Activated T-helper 1 cell treated with anti-CD3 and anti-CD28 coated beads, Interleukin-12 subunit alpha, Interleukin-12 subunit beta, Interleukin-2, Interleukin-4 antibody, amounts not matched to agents 30 ng/mL and 10 ng/mL and 1 ng/mL, durations not matched to agents 14 hours and 24 hours and 36 hours (primary cell): ENCODE data around the gene MED13. TPM values are rescaled to one million over a fixed set of nuclear protein-coding genes. Genes with fewer than 3 reads are reported as not detected.
A peak's percentile ranks its signal among the peaks of the same experiment; 100 is the strongest.

Source experiments
- DNase-seq: peaks from one replicate; pipeline ENCODE4 v3.0.0; 2021; ENCODE audit warnings: low spot score
- H3K27ac Mint-ChIP-seq: one replicate; pipeline ENCODE4 v1.8.0; 2021; ENCODE audit warnings: mild to moderate bottlenecking, mixed read lengths
- H3K27me3 Mint-ChIP-seq: one replicate; pipeline ENCODE4 v1.8.0; 2022; ENCODE audit warnings: mild to moderate bottlenecking, moderate library complexity, mixed read lengths; ENCODE audit not compliant: insufficient read depth
- H3K36me3 Mint-ChIP-seq: one replicate; pipeline ENCODE4 v1.8.0; 2021; ENCODE audit warnings: low read depth, mixed read lengths
- H3K4me1 Mint-ChIP-seq: one replicate; pipeline ENCODE4 v1.8.0; 2021; ENCODE audit warnings: low read depth, mixed read lengths
- H3K4me3 Mint-ChIP-seq: one replicate; pipeline ENCODE4 v1.8.0; 2021; ENCODE audit warnings: mild to moderate bottlenecking, moderate library complexity, mixed read lengths
- H3K9me3 Mint-ChIP-seq: one replicate; pipeline ENCODE4 v1.8.0; 2021; ENCODE audit warnings: mixed read lengths
- intact Hi-C: fragments of 100-400 bp; cut with micrococcal nuclease; formaldehyde crosslinking; loops from one replicate; pipeline ENCODE4 v1.15.1; 2024
- total RNA-seq: library from RNA; stranded (reverse); gene quantifications from 2 replicates; pipeline ENCODE4 v1.2.3, GENCODE V29; 2022

The MED13 gene
- total RNA-seq, 1 donor from 2014 or later: 69.2 TPM

DNA sequence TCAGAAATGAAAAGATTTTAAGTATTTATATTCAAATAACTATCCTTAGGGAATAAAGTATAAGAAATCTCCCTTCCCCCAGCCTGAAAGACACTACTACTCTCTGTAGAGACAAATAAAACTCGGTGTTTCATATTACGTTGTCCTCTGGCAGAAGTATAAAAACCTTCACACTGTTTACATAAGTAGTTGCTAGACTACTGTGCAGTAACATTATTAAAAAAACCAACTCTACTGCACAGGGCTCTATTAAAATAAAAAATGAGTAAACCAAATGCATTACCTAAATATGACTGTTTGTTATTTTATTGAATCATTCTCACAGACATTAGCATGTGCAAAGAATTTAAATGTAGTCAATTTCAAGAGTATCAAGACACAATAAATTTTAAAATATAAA is 67.4 kb downstream of the MED13 start:
- Mint-ChIP-seq H3K9me3 (no peaks in the 10 kb centered on the region), H3K27me3 (no peaks in the 10 kb centered on the region), H3K4me3 (no peak overlapping the region), H3K4me1 (peaks cover 6% of the 10 kb centered on the region), H3K36me3 (peaks cover 11% of the 10 kb centered on the region), H3K27ac (no peak overlapping the region)
- DNase-seq: no peak
- intact Hi-C loops: loop anchor here (2.0 kb wide), 1 partner anchor 15 kb away; no protein-coding TSS in a partner anchor

DNA sequence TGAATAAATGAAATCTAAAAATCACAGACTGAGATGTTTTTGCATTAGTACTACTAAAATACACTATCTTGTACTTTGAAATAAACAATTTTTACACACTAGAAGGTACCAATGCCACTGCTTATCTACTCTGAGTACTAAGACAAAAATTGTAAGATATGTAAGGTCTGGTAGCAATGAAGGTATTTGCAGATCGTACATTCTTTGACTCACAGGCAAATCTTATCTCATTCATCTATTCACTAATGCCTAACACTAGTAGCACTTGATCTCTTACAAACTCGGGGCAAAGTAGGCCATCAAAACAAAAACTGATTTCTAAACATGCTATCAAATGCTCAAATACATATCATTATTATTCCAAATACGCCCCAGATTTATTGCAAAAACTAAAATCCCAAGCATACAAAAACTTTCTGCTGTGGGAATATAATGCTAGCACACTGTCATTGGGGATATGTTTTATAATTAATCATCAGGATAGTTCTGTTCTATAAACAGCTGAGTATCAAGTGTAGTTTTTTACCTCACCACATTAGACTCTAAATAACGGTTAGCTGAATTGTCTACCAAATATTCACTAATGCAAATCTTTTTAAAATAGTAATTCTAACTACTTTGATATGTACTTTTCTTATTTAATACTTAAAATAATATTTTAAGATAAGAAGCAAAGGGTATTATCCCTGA is 68.0 kb downstream of the MED13 start:
- no peaks in the 10 kb centered on the region for H3K27me3 Mint-ChIP-seq
- H3K4me1 Mint-ChIP-seq: peaks cover 6% of the 10 kb centered on the region
- H3K27ac Mint-ChIP-seq: no peak overlapping the region
- no peak for DNase-seq
- no peaks in the 10 kb centered on the region for H3K9me3 Mint-ChIP-seq
- H3K4me3 Mint-ChIP-seq: no peak overlapping the region
- intact Hi-C loops: loop anchor here (2.0 kb wide), 1 partner anchor 14 kb away; no protein-coding TSS in a partner anchor
- H3K36me3 Mint-ChIP-seq: peaks cover 12% of the 10 kb centered on the region

DNA sequence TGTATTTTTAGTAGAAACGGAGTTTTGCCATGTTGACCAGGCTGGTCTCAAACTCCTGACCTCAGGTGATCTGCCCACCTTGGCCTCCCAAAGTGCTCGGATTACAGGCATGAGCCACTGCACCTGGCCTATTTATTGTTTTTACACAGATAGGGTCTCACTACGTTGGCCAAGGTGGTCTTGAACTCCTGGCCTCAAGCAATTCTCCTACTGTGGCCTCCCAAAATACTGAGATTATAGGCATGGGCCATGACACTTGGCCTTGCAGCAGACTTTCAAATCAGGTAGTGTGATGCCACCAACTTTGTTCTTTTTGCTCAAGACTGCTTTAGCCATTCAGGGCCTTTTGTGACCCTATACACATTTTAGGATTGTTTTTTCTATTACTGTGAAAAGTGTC is 75.6 kb downstream of the MED13 start:
- Mint-ChIP-seq H3K27ac (no peak overlapping the region), H3K27me3 (no peaks in the 10 kb centered on the region), H3K9me3 (no peaks in the 10 kb centered on the region), H3K4me1 (no peaks in the 10 kb centered on the region), H3K4me3 (no peak overlapping the region), H3K36me3 (peaks cover 20% of the 10 kb centered on the region)
- intact Hi-C loops: no loop called here
- no peak for DNase-seq

DNA sequence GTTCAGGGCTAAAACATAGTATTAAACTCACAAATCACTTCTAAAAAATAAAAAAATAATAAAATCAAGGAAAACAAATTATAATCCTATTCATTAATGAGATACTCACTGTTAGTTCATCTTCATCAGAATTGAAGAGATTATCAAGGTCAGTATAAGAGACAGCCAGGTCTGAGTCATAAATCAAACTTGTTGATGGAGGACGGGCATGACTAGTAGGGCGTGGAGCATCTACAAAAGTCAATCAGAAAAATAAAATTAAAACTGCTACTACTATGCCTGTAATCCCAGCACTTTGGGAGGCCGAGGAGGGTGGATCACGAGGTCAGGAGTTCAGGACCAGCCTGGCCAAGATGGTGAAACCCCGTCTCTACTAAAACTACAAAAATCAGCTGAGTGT is 78.2 kb downstream of the MED13 start:
- peaks cover 28% of the 10 kb centered on the region for H3K36me3 Mint-ChIP-seq
- no peak for DNase-seq
- intact Hi-C loops: no loop called here

DNA sequence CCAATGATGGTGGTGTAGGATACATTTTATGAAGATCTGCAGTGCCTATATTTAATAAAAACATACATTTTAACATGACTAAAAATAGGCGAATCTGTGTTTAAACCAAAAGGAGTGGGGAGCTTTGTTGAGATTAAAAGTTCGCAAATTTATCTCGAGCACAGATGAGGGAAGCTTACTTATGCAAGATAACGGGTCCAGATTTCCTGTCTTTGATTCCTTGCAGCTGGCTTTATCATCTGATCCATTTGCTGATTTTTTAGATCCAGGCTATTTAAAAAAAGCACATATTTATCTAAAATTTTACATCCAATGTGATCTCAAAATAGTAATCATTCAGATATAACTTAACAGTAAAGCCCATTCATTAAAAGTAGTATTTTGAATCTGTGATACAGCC is 80.3 kb downstream of the MED13 start:
- intact Hi-C loops: no loop called here
- Mint-ChIP-seq H3K4me3 (no peak overlapping the region), H3K4me1 (peaks cover 5% of the 10 kb centered on the region), H3K9me3 (no peaks in the 10 kb centered on the region), H3K27ac (no peak overlapping the region), H3K27me3 (no peaks in the 10 kb centered on the region), H3K36me3 (peaks cover 31% of the 10 kb centered on the region)
- DNase-seq: no peak

More for the DNA sequence above, 78.2 kb downstream of the MED13 start:
- H3K4me1 Mint-ChIP-seq: no peaks in the 10 kb centered on the region
- no peak overlapping the region for H3K4me3 Mint-ChIP-seq
- H3K27ac Mint-ChIP-seq: no peak overlapping the region
- H3K27me3 Mint-ChIP-seq: no peaks in the 10 kb centered on the region
- no peaks in the 10 kb centered on the region for H3K9me3 Mint-ChIP-seq

DNA sequence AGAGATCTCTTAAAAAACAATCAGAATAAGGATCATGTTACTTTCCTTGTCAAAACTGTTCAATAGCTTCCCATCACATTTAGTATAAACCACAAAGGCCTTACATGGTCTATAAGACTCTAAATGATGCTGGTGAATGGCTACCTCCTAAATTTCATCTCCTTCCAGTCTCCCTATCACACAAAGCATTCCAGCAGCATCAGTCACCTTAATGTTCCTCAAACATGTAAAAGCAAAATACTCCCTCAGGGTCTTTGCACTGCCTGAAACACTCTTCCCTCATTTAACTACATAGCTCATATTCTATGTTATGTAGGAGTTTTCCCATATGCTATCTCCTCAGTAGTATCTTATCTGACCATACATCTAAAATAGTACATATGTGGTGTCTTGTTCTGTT is 83.8 kb downstream of the MED13 start:
- Mint-ChIP-seq H3K36me3 (peaks cover 27% of the 10 kb centered on the region), H3K27me3 (no peaks in the 10 kb centered on the region), H3K9me3 (no peaks in the 10 kb centered on the region), H3K4me1 (peaks cover 5% of the 10 kb centered on the region), H3K27ac (no peak overlapping the region), H3K4me3 (no peak overlapping the region)
- intact Hi-C loops: no loop called here
- DNase-seq: no peak

DNA sequence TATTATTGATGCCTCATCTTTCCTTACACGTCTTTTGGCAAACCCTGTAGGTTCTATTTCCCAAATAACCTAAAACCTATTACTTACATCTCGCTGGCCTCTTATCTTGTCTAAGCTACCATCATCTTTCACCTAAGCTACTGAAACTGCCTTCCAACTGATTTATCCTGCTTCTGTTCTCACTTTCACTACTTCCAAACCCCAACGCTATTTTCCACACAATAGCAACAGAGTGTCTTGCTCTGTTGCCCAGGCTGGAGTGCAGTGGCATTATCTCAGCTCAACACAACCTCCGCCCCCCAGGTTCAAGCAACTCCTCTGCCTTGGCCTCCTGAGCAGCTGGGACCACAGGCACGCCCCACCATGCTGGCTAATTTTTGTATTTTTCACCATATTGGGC is 84.5 kb downstream of the MED13 start:
- Mint-ChIP-seq H3K27ac (peak overlapping the region; percentile 5), H3K4me3 (no peak overlapping the region), H3K27me3 (no peaks in the 10 kb centered on the region), H3K36me3 (peaks cover 31% of the 10 kb centered on the region), H3K4me1 (peaks cover 5% of the 10 kb centered on the region), H3K9me3 (no peaks in the 10 kb centered on the region)
- DNase-seq: no peak
- intact Hi-C loops: no loop called here

DNA sequence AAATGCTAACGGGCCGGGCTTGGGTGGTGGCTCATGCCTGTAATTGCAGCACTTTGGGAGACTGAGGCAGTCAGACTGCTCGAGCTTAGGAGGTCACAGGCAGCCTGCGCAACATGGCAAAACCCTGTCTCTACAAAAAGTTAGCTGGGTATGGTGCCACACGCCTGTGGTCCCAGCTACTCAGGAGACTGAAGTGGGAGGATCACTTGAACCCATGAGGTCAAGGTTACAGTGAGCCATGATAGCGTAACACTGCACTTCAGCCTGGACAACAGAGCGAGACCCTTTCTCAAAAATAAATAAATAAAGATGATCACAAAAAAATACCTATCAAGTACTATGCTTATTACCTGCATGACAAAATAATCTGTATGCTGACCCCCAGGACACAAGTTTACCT is 91.0 kb downstream of the MED13 start:
- no peak overlapping the region for H3K4me3 Mint-ChIP-seq
- H3K9me3 Mint-ChIP-seq: no peaks in the 10 kb centered on the region
- H3K27ac Mint-ChIP-seq: peak overlapping the region; percentile 1
- no peak for DNase-seq
- intact Hi-C loops: no loop called here
- no peaks in the 10 kb centered on the region for H3K27me3 Mint-ChIP-seq
- no peaks in the 10 kb centered on the region for H3K4me1 Mint-ChIP-seq
- H3K36me3 Mint-ChIP-seq: peaks cover 24% of the 10 kb centered on the region

DNA sequence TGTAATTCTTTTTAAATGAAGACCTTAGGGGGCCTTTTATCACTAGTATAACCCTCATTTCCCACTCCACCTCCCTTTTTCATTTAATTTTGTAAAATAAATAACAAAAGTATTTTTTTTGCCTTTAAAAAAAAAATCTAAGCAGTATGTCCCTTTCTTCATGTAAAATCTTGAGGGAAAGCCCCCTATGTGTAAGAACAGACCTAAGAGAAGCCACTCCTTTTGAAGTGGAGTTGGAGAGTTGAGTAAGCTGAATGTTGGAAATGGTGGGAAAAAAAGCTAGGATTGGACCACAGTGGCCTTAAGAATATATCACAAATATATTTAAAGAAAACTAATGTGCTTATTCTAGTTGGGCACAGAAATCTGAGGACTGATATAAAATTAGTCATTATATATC is 92.8 kb downstream of the MED13 start:
- peaks cover 31% of the 10 kb centered on the region for H3K36me3 Mint-ChIP-seq
- no peak for DNase-seq
- H3K27me3 Mint-ChIP-seq: no peaks in the 10 kb centered on the region
- H3K4me3 Mint-ChIP-seq: no peak overlapping the region
- no peaks in the 10 kb centered on the region for H3K9me3 Mint-ChIP-seq
- no peak overlapping the region for H3K27ac Mint-ChIP-seq
- intact Hi-C loops: no loop called here
- H3K4me1 Mint-ChIP-seq: no peaks in the 10 kb centered on the region

DNA sequence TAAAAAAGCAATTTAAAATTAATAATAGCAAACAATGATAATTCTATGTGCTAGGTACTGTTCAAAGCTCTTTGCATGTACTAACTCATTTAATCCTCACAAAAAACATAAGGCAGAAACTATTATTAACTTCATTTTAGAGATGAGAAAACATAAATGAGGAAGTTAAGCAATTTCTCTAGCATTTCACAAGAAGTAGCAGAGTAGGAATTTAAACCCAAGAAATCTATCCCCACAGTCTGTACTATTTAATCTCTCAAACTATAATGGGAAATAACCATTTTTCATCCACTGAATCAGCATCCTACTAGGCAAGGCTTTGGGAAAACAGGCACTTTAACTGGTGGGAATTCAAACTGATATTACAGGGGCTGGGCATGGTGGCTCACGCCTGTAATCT is 95.0 kb downstream of the MED13 start:
- no peaks in the 10 kb centered on the region for H3K9me3 Mint-ChIP-seq
- no peak overlapping the region for H3K4me3 Mint-ChIP-seq
- intact Hi-C loops: no loop called here
- H3K27ac Mint-ChIP-seq: no peak overlapping the region
- no peaks in the 10 kb centered on the region for H3K4me1 Mint-ChIP-seq
- DNase-seq: no peak
- no peaks in the 10 kb centered on the region for H3K27me3 Mint-ChIP-seq
- peaks cover 30% of the 10 kb centered on the region for H3K36me3 Mint-ChIP-seq

DNA sequence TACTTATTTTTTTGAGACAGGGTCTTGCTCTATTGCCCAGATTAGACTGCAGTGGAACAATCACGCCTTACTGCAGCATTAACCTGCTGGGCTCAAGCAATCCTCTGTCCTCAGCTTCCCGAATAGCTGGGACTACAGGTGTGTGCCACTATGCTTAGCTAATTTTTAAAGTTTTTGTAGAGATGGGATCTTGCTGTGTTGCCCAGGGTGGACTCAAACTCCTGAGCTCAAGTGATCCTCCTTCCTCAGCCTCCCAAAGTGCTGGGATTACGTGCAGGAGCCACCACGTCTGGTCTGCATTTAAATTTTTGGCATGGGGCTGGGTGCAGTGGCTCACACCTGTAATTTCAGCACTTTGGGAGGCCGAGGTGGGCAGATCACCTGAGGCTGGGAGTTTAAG is 96.3 kb downstream of the MED13 start:
- intact Hi-C loops: no loop called here

DNA sequence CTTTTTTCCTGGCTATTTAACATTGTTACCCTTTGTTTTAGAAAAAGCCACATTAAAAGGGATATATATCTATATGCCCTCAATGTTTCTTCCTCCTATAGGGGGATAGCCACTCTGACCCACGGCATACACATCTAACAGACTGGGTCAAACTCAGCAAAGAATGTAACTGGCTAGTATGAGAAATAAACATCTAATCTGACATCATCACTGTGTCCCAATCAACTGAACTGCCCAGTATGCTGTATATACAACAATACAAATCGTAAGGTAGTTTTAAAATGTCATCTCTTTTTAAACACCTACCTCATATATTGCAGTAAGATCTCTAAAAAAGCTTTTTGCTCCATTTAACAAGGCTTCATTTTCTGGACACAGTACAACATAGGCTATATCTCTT is 97.3 kb downstream of the MED13 start:
- intact Hi-C loops: no loop called here
- Mint-ChIP-seq H3K4me3 (no peak overlapping the region), H3K27me3 (no peaks in the 10 kb centered on the region), H3K4me1 (no peaks in the 10 kb centered on the region), H3K36me3 (peaks cover 28% of the 10 kb centered on the region), H3K27ac (no peak overlapping the region), H3K9me3 (no peaks in the 10 kb centered on the region)
- DNase-seq: no peak

More for the DNA sequence above, 96.3 kb downstream of the MED13 start:
- Mint-ChIP-seq H3K36me3 (peaks cover 25% of the 10 kb centered on the region), H3K4me1 (no peaks in the 10 kb centered on the region), H3K9me3 (no peaks in the 10 kb centered on the region), H3K27ac (no peak overlapping the region), H3K4me3 (no peak overlapping the region), H3K27me3 (no peaks in the 10 kb centered on the region)
- no peak for DNase-seq

DNA sequence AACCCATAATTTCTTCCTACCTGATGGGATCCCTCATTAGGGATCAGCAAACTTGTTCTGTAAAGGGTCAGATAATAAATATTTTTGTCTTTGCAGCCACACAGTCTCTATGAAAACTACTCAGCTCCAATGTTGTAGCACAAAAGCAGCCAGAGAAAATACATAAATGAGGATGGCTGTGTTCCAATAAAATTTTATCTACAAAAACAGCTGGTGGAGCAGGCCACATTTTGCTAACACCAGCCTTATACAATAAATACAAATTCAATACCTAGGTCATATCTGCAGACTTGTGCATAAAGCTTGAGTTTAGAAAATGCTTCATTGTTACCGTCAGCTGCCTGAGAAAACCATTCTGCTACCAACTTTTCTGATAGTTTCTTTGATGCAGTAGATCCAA is 98.9 kb downstream of the MED13 start:
- no peak overlapping the region for H3K4me3 Mint-ChIP-seq
- DNase-seq: no peak
- H3K4me1 Mint-ChIP-seq: no peaks in the 10 kb centered on the region
- no peaks in the 10 kb centered on the region for H3K27me3 Mint-ChIP-seq
- peaks cover 29% of the 10 kb centered on the region for H3K36me3 Mint-ChIP-seq
- H3K9me3 Mint-ChIP-seq: no peaks in the 10 kb centered on the region
- H3K27ac Mint-ChIP-seq: no peak overlapping the region
- intact Hi-C loops: no loop called here

DNA sequence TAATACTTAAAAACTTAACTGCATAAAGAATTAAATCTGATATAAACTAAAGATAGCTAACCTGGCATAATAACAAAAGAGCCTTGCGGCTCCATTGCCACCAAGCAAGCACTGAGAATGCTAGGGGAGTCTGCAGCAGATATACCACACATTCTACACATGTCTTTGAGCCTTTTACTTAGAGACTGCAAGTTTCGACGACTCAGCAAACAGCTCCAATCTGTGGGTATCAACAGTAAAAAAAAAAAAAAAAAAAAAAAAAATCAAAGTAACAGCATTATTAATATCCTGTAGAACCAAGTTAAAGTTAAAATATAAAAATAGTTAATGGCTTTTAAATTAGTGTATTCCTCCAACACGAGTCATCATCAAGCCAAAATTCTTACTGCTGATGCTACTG is 109.5 kb downstream of the MED13 start:
- Mint-ChIP-seq H3K36me3 (peaks cover 24% of the 10 kb centered on the region), H3K27ac (no peak overlapping the region), H3K9me3 (no peaks in the 10 kb centered on the region), H3K27me3 (no peaks in the 10 kb centered on the region), H3K4me3 (no peak overlapping the region), H3K4me1 (no peaks in the 10 kb centered on the region)
- intact Hi-C loops: no loop called here
- no peak for DNase-seq
